ENCODE data around the gene DLX5. TPM values are rescaled to one million over a fixed set of nuclear protein-coding genes. Genes with fewer than 3 reads are reported as not detected.

The DLX5 gene
- total and polyA plus RNA-seq, 2 donors (not counting 1 experiment from before 2014, with no cell fraction given), result 0.06 to 0.17 TPM

GRCh38 chr7:97004247-97005182 is 20.1 kb downstream of the DLX5 start:
- H3K4me3 ChIP-seq (replicated peaks in 1 of 4; ENCODE audit: control extremely low read depth in 1 of 4, insufficient read depth in 1 of 4, low read depth in 3 of 4, low read length in 4 of 4), result peak overlapping the region in 1 of 4 experiments; percentile 49
- H3K27me3 ChIP-seq (ENCODE audit: control insufficient read depth, insufficient read depth, low read length), result peaks cover 50% of the 10 kb centered on the region
- TF ChIP-seq, protein P1, sequence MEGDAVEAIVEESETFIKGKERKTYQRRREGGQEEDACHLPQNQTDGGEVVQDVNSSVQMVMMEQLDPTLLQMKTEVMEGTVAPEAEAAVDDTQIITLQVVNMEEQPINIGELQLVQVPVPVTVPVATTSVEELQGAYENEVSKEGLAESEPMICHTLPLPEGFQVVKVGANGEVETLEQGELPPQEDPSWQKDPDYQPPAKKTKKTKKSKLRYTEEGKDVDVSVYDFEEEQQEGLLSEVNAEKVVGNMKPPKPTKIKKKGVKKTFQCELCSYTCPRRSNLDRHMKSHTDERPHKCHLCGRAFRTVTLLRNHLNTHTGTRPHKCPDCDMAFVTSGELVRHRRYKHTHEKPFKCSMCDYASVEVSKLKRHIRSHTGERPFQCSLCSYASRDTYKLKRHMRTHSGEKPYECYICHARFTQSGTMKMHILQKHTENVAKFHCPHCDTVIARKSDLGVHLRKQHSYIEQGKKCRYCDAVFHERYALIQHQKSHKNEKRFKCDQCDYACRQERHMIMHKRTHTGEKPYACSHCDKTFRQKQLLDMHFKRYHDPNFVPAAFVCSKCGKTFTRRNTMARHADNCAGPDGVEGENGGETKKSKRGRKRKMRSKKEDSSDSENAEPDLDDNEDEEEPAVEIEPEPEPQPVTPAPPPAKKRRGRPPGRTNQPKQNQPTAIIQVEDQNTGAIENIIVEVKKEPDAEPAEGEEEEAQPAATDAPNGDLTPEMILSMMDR (conservative IDR thresholded peaks at IDR 0.05 in 1 of 2, IDR thresholded peaks at IDR 0.05 in 1 of 2; ENCODE audit: low read depth in 1 of 2, low read length in 2 of 2), result no peak
- no peak for TF ChIP-seq EZH2 (IDR thresholded peaks at IDR 0.05; ENCODE audit: low read length, missing control alignments)
- no peak overlapping the region for H3K9ac ChIP-seq (ENCODE audit: insufficient read depth, low read length)
- no peak for DNase-seq (ENCODE audit: low read depth in 2 of 2)
- no peak overlapping the region for H3K27ac ChIP-seq (ENCODE audit: insufficient read depth, low read length)
- H4K20me1 ChIP-seq (ENCODE audit: control insufficient read depth, extremely low read depth, insufficient read depth, low read length), result no peaks in the 10 kb centered on the region
- no peaks in the 10 kb centered on the region for H3K79me2 ChIP-seq (ENCODE audit: control insufficient read depth, insufficient read depth, low read length)
- peak overlapping the region; percentile 69 for H3K4me2 ChIP-seq (ENCODE audit: extremely low read depth, insufficient read depth, low read length)
- H2AFZ ChIP-seq (ENCODE audit: low read length), result no peak overlapping the region
- no peaks in the 10 kb centered on the region for H3K36me3 ChIP-seq (ENCODE audit: control insufficient read depth, insufficient read depth, low read length)
- H3K9me3 ChIP-seq (ENCODE audit: control insufficient read depth, insufficient read depth, low read depth, low read length), result no peaks in the 10 kb centered on the region
- H3K4me1 ChIP-seq (ENCODE audit: control insufficient read depth, extremely low read depth, insufficient read depth, low read length), result no peaks in the 10 kb centered on the region

GRCh38 chr7:97003262-97004246 is 21.1 kb downstream of the DLX5 start:
- Histone ChIP-seq H3K27ac (ENCODE audit: insufficient read depth, low read length) (no peak overlapping the region), H3K36me3 (ENCODE audit: control insufficient read depth, insufficient read depth, low read length) (no peaks in the 10 kb centered on the region), H3K4me2 (ENCODE audit: extremely low read depth, insufficient read depth, low read length) (no peak overlapping the region), H3K9me3 (ENCODE audit: control insufficient read depth, insufficient read depth, low read depth, low read length) (no peaks in the 10 kb centered on the region), H3K4me3 (replicated peaks in 1 of 4; ENCODE audit: control extremely low read depth in 1 of 4, insufficient read depth in 1 of 4, low read depth in 3 of 4, low read length in 4 of 4) (no peak overlapping the region), H3K79me2 (ENCODE audit: control insufficient read depth, insufficient read depth, low read length) (no peaks in the 10 kb centered on the region), H3K9ac (ENCODE audit: insufficient read depth, low read length) (no peak overlapping the region), H3K4me1 (ENCODE audit: control insufficient read depth, extremely low read depth, insufficient read depth, low read length) (no peaks in the 10 kb centered on the region), H3K27me3 (ENCODE audit: control insufficient read depth, insufficient read depth, low read length) (peaks cover 51% of the 10 kb centered on the region), H2AFZ (ENCODE audit: low read length) (no peak overlapping the region), H4K20me1 (ENCODE audit: control insufficient read depth, extremely low read depth, insufficient read depth, low read length) (no peaks in the 10 kb centered on the region)
- TF ChIP-seq, protein P1 (conservative IDR thresholded peaks at IDR 0.05 in 1 of 2, IDR thresholded peaks at IDR 0.05 in 1 of 2; ENCODE audit: low read depth in 1 of 2, low read length in 2 of 2), result no peak
- peak; percentile 82 for TF ChIP-seq EZH2 (IDR thresholded peaks at IDR 0.05; ENCODE audit: low read length, missing control alignments)
- no peak for DNase-seq (ENCODE audit: low read depth in 2 of 2)
